ENCODE measurements around the gene PLCB1. TPM values are rescaled to one million over a fixed set of nuclear protein-coding genes. Genes with fewer than 3 reads are reported as not detected.

The PLCB1 gene
- polyA plus RNA-seq, 1 donor (not counting 4 experiments of a cell fraction or from before 2014, with no cell fraction given): 0.37 TPM

- Histone ChIP-seq H3K4me2 (ENCODE audit: control insufficient read depth, extremely low read depth, insufficient read depth, low read depth, low read length) (no peak overlapping the region), H3K36me3 (ENCODE audit: control insufficient read depth in 2 of 2, extremely low read depth in 1 of 2, insufficient read depth in 2 of 2, low read length in 2 of 2) (no peaks in the 10 kb centered on the region), H2AFZ (ENCODE audit: control insufficient read depth, low read length) (no peak overlapping the region), H4K20me1 (ENCODE audit: control insufficient read depth, extremely low read depth, insufficient read depth, low read length) (no peaks in the 10 kb centered on the region), H3K9ac (ENCODE audit: control insufficient read depth, extremely low read depth, insufficient read depth, low read length) (no peak overlapping the region), H3K4me3 (ENCODE audit: control insufficient read depth in 2 of 3, extremely low read depth in 1 of 3, insufficient read depth in 2 of 3, low read depth in 1 of 3, low read length in 3 of 3) (no peak overlapping the region), H3K27me3 (ENCODE audit: control insufficient read depth, extremely low read depth, insufficient read depth, low read length) (no peaks in the 10 kb centered on the region), H3K9me1 (ENCODE audit: control insufficient read depth, extremely low read depth, insufficient read depth, low read length) (no peaks in the 10 kb centered on the region), H3K79me2 (ENCODE audit: control insufficient read depth, insufficient read depth, low read length) (no peaks in the 10 kb centered on the region), H3K4me1 (ENCODE audit: control insufficient read depth, extremely low read depth, insufficient read depth, low read length) (no peaks in the 10 kb centered on the region), H3K27ac (ENCODE audit: control insufficient read depth, insufficient read depth, low read length) (no peak overlapping the region), H3K9me3 (ENCODE audit: control insufficient read depth, low read depth, low read length) (no peaks in the 10 kb centered on the region)
- TF ChIP-seq EZH2 (IDR thresholded peaks at IDR 0.05; ENCODE audit: low read length): no peak
- TF ChIP-seq, protein P1, sequence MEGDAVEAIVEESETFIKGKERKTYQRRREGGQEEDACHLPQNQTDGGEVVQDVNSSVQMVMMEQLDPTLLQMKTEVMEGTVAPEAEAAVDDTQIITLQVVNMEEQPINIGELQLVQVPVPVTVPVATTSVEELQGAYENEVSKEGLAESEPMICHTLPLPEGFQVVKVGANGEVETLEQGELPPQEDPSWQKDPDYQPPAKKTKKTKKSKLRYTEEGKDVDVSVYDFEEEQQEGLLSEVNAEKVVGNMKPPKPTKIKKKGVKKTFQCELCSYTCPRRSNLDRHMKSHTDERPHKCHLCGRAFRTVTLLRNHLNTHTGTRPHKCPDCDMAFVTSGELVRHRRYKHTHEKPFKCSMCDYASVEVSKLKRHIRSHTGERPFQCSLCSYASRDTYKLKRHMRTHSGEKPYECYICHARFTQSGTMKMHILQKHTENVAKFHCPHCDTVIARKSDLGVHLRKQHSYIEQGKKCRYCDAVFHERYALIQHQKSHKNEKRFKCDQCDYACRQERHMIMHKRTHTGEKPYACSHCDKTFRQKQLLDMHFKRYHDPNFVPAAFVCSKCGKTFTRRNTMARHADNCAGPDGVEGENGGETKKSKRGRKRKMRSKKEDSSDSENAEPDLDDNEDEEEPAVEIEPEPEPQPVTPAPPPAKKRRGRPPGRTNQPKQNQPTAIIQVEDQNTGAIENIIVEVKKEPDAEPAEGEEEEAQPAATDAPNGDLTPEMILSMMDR (optimal IDR thresholded peaks at IDR 0.05 in 1 of 3, IDR thresholded peaks at IDR 0.05 in 1 of 3, conservative IDR thresholded peaks at IDR 0.05 in 1 of 3; ENCODE audit: extremely low read depth in 1 of 3, insufficient read depth in 2 of 3, low read length in 3 of 3): no peak
- dilution Hi-C loops (cut with MboI; ENCODE audit: extremely low pct_ligation_motif_present, low sequenced_read_pairs): loop anchor here (25.0 kb wide), 1 partner anchor 683 kb away; no protein-coding TSS in a partner anchor
- DNase-seq (ENCODE audit: low read depth, low spot score) (no peak), FAIRE-seq (no peak)
Observed at GRCh38 chr20:8720089-8720488, 588.0 kb downstream of the PLCB1 start.

DNA sequence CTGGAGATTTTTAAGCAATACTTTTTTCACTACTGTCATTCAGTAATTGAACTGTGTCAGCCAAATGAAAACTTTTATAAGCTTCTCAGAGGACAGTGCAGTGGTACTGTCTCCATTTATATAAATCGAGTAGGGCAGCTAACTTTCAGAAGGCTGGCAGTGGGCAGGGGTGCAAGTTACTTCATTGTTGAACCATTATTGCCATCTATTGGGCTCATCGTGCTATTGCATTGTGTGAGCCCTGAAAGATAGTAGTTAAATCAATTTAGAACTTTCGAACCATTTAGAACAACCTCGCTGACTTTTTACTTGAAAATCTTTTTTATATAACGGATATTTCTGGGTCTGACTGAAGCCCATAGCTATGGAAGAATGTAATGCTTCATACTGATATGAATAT lies 589.0 kb downstream of the PLCB1 start:
- Histone ChIP-seq H3K9ac (ENCODE audit: control insufficient read depth, extremely low read depth, insufficient read depth, low read length) (no peak overlapping the region), H2AFZ (ENCODE audit: control insufficient read depth, low read length) (no peak overlapping the region), H3K79me2 (ENCODE audit: control insufficient read depth, insufficient read depth, low read length) (no peaks in the 10 kb centered on the region), H3K27ac (ENCODE audit: control insufficient read depth, insufficient read depth, low read length) (no peak overlapping the region), H3K36me3 (ENCODE audit: control insufficient read depth in 2 of 2, extremely low read depth in 1 of 2, insufficient read depth in 2 of 2, low read length in 2 of 2) (no peaks in the 10 kb centered on the region), H3K9me1 (ENCODE audit: control insufficient read depth, extremely low read depth, insufficient read depth, low read length) (no peaks in the 10 kb centered on the region), H3K4me1 (ENCODE audit: control insufficient read depth, extremely low read depth, insufficient read depth, low read length) (no peaks in the 10 kb centered on the region), H3K4me3 (ENCODE audit: control insufficient read depth in 2 of 3, extremely low read depth in 1 of 3, insufficient read depth in 2 of 3, low read depth in 1 of 3, low read length in 3 of 3) (no peak overlapping the region), H3K4me2 (ENCODE audit: control insufficient read depth, extremely low read depth, insufficient read depth, low read depth, low read length) (no peak overlapping the region), H4K20me1 (ENCODE audit: control insufficient read depth, extremely low read depth, insufficient read depth, low read length) (no peaks in the 10 kb centered on the region), H3K27me3 (ENCODE audit: control insufficient read depth, extremely low read depth, insufficient read depth, low read length) (no peaks in the 10 kb centered on the region), H3K9me3 (ENCODE audit: control insufficient read depth, low read depth, low read length) (no peaks in the 10 kb centered on the region)
- TF ChIP-seq EZH2 (IDR thresholded peaks at IDR 0.05; ENCODE audit: low read length): no peak
- TF ChIP-seq, protein P1 (optimal IDR thresholded peaks at IDR 0.05 in 1 of 3, IDR thresholded peaks at IDR 0.05 in 1 of 3, conservative IDR thresholded peaks at IDR 0.05 in 1 of 3; ENCODE audit: extremely low read depth in 1 of 3, insufficient read depth in 2 of 3, low read length in 3 of 3): peak; percentile 57 to 68 (median 65)
- no peak for FAIRE-seq
- dilution Hi-C loops (cut with MboI; ENCODE audit: extremely low pct_ligation_motif_present, low sequenced_read_pairs): loop anchor here (25.0 kb wide), 1 partner anchor 684 kb away; no protein-coding TSS in a partner anchor
- no peak for DNase-seq (ENCODE audit: low read depth, low spot score)

Data from keratinocyte (primary cell).